D721Med (cell line): ENCODE results near the gene S100A13.

ENCODE experiments used
- DNase-seq: peaks from one replicate; pipeline ENCODE4 v3.0.0; 2011; ENCODE audit warnings: low spot score; ENCODE audit not compliant: insufficient read length
- FAIRE-seq: peaks from 2 replicates; lab custom pipeline; 2011; peaks lifted over from hg19 to GRCh38; lab: Jason Lieb, UNC
- TF ChIP-seq, protein P1 (sequence below): IDR thresholded peaks from 2 replicates; pipeline ENCODE4 v1.5.1; 2012; ENCODE audit warnings: mild to moderate bottlenecking, control low read depth; ENCODE audit not compliant: insufficient read depth; ENCODE audit errors: missing control alignments

S100A13 gene

DNA sequence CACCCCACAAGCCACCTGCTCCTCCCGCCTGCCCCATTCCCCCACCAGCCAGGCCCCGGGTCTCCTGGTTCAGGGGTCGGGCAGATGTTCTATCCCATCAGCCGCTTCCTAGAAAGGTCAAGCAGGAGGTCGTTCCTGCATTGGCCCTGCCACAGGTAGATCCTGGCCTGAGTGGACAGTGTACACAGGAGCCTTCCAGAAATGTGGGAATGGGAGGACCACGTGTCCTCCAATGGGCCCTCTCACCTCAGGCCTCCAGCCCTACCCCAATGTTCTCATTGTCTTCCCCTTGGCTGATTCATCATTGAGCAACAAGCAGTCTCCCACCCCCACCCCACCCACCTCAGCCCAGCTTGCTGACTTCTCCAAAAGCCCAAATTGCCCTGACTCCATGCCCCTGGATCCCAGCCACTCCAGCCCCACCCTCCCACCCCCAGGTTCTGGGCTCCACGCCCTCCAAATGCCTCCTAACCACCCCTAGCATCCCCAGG lies 16.4 kb downstream of the S100A13 start:
- FAIRE-seq, result no peak
- TF ChIP-seq, protein P1, sequence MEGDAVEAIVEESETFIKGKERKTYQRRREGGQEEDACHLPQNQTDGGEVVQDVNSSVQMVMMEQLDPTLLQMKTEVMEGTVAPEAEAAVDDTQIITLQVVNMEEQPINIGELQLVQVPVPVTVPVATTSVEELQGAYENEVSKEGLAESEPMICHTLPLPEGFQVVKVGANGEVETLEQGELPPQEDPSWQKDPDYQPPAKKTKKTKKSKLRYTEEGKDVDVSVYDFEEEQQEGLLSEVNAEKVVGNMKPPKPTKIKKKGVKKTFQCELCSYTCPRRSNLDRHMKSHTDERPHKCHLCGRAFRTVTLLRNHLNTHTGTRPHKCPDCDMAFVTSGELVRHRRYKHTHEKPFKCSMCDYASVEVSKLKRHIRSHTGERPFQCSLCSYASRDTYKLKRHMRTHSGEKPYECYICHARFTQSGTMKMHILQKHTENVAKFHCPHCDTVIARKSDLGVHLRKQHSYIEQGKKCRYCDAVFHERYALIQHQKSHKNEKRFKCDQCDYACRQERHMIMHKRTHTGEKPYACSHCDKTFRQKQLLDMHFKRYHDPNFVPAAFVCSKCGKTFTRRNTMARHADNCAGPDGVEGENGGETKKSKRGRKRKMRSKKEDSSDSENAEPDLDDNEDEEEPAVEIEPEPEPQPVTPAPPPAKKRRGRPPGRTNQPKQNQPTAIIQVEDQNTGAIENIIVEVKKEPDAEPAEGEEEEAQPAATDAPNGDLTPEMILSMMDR, result no peak
- DNase-seq, result no peak

DNA sequence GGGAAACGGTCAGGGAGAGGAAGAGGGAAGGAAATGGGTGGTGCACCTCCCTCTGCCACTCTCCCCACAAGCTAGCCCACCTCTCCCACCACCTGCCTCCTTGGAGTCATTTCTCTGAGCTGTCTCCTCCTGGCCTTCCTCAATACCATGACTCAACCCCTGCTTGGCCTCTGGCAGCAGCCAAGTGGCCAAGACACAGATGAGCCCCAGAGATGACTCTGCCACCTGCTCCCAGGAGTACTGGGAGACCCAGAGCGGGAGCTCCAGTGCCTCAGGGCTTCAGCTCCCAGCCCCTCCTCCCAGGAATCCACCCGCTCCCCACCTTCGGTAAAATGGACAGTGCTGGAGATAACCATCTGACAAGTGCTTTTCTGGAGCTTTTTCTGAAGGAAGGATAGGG lies 17.0 kb downstream of the S100A13 start:
- TF ChIP-seq, protein P1, result no peak
- FAIRE-seq (no peak), DNase-seq (no peak)

DNA sequence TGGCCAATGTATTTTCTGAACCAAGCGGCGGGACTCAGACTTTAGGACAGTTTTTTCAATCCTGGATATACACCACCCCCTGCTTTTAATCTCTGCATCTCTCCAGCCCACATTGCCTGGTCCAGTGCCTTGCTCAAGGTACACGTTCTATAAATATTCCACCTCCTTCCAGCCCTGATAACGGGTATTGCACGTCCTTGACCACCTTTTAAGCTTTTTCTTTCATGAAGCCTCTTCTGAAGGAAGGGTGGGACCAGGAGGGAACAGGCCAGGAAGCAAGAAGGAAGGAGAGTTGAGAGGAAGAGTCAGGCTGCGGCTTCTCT lies 17.8 kb downstream of the S100A13 start:
- TF ChIP-seq, protein P1, result no peak
- FAIRE-seq (no peak), DNase-seq (no peak)

DNA sequence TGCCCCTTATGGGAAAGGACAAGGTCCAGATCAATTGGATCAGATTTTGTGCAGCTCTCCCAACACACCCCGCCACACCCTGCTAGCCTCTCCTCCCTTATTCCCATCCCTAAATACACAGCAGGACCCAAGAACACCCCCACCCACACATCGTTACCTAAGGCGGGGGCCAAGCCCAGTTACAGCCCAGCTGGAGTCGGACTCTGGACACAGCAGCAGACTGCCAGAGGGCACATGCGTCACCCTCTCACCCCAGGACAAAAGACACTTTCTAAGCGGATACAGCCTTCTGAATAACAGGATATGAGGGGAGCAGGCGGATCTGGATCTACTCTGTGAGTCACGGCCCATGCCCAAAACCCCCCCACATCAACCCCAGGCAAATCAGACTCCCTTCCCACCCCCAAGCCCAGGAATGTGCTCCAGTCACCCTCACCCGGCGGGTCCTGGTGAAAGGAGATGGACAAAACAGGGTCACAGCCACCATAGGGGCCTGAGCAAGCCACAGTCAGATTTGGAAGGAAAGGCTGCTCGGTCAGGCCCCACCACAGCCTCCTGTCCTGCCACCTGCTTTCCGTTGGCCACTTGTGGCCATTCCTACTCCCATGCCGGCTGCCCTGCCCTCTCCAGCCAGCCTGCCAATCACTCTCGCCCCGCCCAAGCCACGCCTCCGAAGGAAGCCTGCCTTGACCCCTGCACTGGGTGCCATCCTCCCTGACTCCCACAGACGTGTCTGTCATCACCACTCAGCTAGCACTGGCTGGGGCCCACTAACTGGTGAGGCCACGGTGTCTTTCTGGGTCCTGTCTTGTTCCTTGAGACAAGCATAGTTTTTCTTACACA lies 18.3 kb downstream of the S100A13 start:
- no peak for DNase-seq
- no peak for FAIRE-seq
- TF ChIP-seq, protein P1, result no peak

DNA sequence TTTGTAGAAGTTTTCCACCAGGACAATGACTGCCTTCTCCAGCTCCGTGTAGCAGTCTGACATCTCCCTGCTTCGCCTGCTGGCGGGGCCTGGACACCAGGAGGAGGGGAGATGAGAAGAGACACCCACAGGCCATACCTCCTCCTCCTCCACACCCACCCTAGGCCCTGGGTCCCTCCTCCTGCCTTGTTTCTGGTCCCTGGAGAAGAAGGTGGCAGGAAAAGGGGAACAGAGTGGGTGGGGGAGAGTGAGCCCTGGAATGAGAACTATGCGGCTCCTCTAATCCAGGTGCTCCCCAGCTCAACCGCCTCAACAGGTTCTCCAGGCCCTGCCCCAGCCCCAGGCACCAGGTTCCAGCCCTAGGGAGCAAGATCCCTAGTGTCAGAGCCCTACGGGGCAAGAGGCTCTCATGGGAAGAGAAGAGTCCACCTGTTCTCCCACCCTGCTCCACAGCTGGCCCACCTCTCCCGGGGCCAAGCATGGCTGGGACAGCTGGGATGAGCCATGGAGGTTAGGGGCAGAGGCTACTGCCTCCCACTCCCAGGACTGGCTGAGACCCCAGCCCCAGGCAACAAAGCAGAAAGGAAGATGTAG lies 19.1 kb downstream of the S100A13 start:
- DNase-seq (no peak), FAIRE-seq (no peak)

DNA sequence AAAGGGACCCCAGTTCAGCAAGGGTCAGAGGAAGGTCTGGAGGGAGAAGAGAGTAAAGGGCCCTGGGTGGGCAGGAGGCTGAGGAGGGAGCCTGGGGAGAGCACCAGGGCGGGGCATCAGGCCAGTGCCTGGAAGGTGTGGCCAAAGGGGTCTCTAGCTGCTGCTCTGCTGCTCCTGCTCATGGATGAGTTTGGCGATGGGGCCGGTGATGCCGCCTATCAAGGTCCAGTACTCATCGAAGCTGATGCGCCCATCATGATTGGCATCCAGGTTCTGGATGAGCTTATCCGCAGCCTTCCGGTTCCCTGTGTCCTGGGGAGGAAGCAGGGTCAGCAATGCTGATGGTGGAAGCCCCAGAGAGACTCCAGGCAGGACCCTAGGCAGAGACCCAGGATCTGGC lies 19.9 kb downstream of the S100A13 start:
- FAIRE-seq (no peak), DNase-seq (no peak)
- TF ChIP-seq, protein P1, result no peak

More for the DNA sequence above, 19.1 kb downstream of the S100A13 start:
- TF ChIP-seq, protein P1, result no peak

DNA sequence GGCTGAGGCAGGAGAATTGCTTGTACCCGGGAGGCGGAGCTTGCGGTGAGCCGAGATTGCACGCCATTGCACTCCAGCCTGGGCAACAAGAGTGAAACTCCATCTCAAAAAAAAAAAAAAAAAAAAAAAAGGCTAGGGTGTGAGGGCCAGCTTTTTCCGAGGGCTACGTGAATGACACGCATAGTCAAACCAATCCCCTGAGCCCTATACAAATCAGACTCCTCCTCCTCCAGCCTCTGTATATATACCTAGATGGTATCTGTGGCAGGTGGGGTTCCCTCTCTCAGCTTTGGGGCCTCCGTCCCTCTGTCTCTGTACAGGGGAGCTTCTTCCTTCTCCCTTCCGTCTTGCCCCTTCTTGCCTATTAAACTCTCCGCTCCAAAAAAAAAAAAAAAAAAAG lies 21.1 kb downstream of the S100A13 start:
- DNase-seq (no peak), FAIRE-seq (no peak)
- TF ChIP-seq, protein P1, result no peak
